ENCODE measurements around the gene TSPAN5. TPM values are rescaled to one million over a fixed set of nuclear protein-coding genes. Genes with fewer than 3 reads are reported as not detected.

TSPAN5 gene
- total RNA-seq, 1 donor from 2014 or later: 13.7 TPM

DNA sequence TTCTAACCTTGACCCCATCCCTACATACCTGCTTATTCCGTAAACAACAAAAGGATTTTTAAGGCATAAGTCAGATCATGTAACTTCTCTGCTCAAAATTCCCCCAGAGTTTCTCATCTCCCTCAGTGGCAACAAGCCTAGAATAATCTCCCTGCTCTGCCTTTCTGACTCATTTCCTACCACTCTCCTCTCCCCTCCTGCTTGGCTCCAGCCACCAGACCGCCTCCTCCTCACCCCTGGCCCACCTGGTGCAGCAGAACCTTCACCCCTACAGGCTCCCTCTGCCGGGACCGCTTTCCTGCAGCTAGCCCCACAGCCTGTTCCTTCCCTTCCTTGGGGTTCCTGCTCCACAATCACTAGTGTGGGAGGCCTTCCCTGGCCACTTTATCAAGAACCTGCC is 32.1 kb downstream of the TSPAN5 start:
- FAIRE-seq (no peak), DNase-seq (ENCODE audit: low read depth) (peak; percentile 96)
- Histone ChIP-seq H3K27me3 (ENCODE audit: control insufficient read depth, insufficient read depth, low read length) (no peaks in the 10 kb centered on the region), H3K36me3 (ENCODE audit: control insufficient read depth, insufficient read depth, low read length) (no peaks in the 10 kb centered on the region), H3K4me3 (ENCODE audit: low read depth, low read length) (no peak overlapping the region)
- peak; percentile 17 for TF ChIP-seq CTCF (IDR thresholded peaks at IDR 0.05; ENCODE audit: insufficient read depth, low read length, severe bottlenecking)

- DNase-seq (ENCODE audit: low read depth): peak; percentile 75
- Histone ChIP-seq H3K36me3 (ENCODE audit: control insufficient read depth, insufficient read depth, low read length) (no peaks in the 10 kb centered on the region), H3K4me3 (ENCODE audit: low read depth, low read length) (no peak overlapping the region), H3K27me3 (ENCODE audit: control insufficient read depth, insufficient read depth, low read length) (no peaks in the 10 kb centered on the region)
- FAIRE-seq: no peak
- no peak for TF ChIP-seq CTCF (IDR thresholded peaks at IDR 0.05; ENCODE audit: insufficient read depth, low read length, severe bottlenecking)
Observed at GRCh38 chr4:98625920-98626319, 32.5 kb downstream of the TSPAN5 start.

- DNase-seq (ENCODE audit: low read depth): peak; percentile 22
- Histone ChIP-seq H3K36me3 (ENCODE audit: control insufficient read depth, insufficient read depth, low read length) (no peaks in the 10 kb centered on the region), H3K27me3 (ENCODE audit: control insufficient read depth, insufficient read depth, low read length) (no peaks in the 10 kb centered on the region), H3K4me3 (ENCODE audit: low read depth, low read length) (no peak overlapping the region)
- FAIRE-seq: no peak
- TF ChIP-seq CTCF (IDR thresholded peaks at IDR 0.05; ENCODE audit: insufficient read depth, low read length, severe bottlenecking): no peak
Observed at GRCh38 chr4:98625399-98625798, 33.0 kb downstream of the TSPAN5 start.

DNA sequence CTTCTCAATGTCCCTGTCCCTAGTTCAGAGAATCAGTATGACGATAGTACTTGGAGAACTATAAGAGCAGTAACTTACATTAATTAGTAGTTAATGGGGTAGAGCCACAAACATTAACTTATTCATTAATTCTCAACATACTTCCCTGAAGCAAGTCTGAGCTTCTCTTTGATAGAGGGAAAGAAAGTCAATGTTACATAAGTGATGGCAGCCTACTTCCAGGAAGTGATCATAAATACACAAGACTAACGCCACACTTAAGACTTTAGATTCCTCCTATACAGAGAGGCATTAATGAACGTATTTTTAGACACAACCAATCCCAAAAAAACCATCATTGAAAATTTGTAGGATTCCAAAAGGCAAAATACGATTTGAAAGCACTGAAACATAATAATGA is 33.8 kb downstream of the TSPAN5 start:
- no peak for FAIRE-seq
- Histone ChIP-seq H3K27me3 (ENCODE audit: control insufficient read depth, insufficient read depth, low read length) (no peaks in the 10 kb centered on the region), H3K4me3 (ENCODE audit: low read depth, low read length) (no peak overlapping the region), H3K36me3 (ENCODE audit: control insufficient read depth, insufficient read depth, low read length) (no peaks in the 10 kb centered on the region)
- DNase-seq (ENCODE audit: low read depth): no peak
- no peak for TF ChIP-seq CTCF (IDR thresholded peaks at IDR 0.05; ENCODE audit: insufficient read depth, low read length, severe bottlenecking)

DNA sequence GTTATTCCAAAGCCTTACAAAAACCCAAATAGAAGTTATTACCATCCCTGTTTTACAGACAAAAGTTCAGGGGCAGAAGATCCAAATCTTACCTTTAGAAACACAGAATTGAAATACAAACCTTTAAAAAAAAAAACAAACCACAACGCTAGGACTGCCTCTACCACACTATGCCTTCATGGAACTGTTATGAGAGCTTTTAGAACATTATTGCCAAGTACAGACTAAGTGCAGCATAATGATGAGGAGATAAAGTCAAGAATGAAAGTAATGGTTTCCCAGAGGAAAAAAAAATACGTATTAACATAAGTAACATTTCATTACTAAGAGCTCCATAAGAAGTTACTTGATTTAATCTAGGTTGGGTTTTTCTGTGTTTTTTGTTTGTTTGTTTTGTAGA is 34.3 kb downstream of the TSPAN5 start:
- DNase-seq (ENCODE audit: low read depth): no peak
- no peaks in the 10 kb centered on the region for H3K36me3 ChIP-seq (ENCODE audit: control insufficient read depth, insufficient read depth, low read length)
- H3K27me3 ChIP-seq (ENCODE audit: control insufficient read depth, insufficient read depth, low read length): no peaks in the 10 kb centered on the region
- no peak for TF ChIP-seq CTCF (IDR thresholded peaks at IDR 0.05; ENCODE audit: insufficient read depth, low read length, severe bottlenecking)
- no peak overlapping the region for H3K4me3 ChIP-seq (ENCODE audit: low read depth, low read length)
- FAIRE-seq: no peak

DNA sequence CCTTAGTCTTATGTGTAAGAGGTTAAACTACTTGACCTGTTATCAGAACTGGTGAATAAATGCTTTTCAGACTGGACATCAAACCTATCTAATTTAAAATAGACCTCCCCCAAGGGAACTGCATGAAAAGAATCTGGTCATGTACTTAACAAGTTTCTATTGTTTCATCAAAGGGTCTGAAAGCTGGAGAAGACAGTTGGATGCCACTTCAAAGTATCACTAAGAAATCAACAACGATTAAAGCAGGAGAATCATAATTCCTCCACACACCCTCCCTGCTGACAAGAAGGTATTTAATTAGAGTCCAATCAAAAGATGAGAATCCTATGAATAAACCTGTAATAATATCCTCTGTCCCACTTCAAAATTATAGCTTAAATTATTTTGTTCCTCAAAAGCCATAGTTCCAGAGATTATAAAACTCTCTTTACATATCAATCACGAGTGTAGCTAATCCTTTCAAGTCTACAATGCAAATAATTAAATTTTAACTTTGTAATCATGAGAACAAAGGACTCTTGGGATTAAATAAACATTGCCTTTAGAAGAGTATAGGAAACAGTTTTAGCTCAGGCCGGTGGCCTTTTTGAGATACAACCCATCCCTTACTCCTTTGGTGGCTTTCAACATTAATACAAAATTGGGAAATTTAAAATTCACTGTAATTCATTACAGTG is 35.1 kb downstream of the TSPAN5 start:
- TF ChIP-seq CTCF (IDR thresholded peaks at IDR 0.05; ENCODE audit: insufficient read depth, low read length, severe bottlenecking): no peak
- no peaks in the 10 kb centered on the region for H3K36me3 ChIP-seq (ENCODE audit: control insufficient read depth, insufficient read depth, low read length)
- no peaks in the 10 kb centered on the region for H3K27me3 ChIP-seq (ENCODE audit: control insufficient read depth, insufficient read depth, low read length)
- no peak overlapping the region for H3K4me3 ChIP-seq (ENCODE audit: low read depth, low read length)
- FAIRE-seq (no peak), DNase-seq (ENCODE audit: low read depth) (no peak)
